Right lobe of liver (tissue), 6 donors: Measurements from ENCODE around the gene TNFRSF19. TPM values are rescaled to one million over a fixed set of nuclear protein-coding genes. Genes with fewer than 3 reads are reported as not detected.
A peak's percentile ranks its signal among the peaks of the same experiment; 100 is the strongest.

ENCODE experiments used
- ATAC-seq, 4 donors: fragments of 200-7000 bp; cut with Tn5 transposase; one replicate each; pipeline ENCODE4 v1.9.1; 2020; ENCODE audit warnings: mild to moderate bottlenecking in 4 of 4, moderate library complexity in 4 of 4
- DNase-seq, 3 donors: peaks; one replicate each; pipeline ENCODE4 v3.0.0-alpha.2; 2020
- H3K27ac ChIP-seq, 3 donors: fragments of 200-600 bp; one replicate each; pipeline ENCODE4 v1.8.0; 2022
- H3K27me3 ChIP-seq, 2 donors: fragments of 200-600 bp; one replicate each; pipeline ENCODE4 v1.8.0; 2022
- H3K36me3 ChIP-seq, 4 donors: fragments of 200-600 bp; sonication (generic) in 1 of 4; one replicate each; pipeline versions ENCODE4 v1.5.1 to v1.8.0; 2017 to 2022; ENCODE audit warnings: control low read depth in 1 of 4
- H3K4me1 ChIP-seq, 4 donors: fragments of 200-600 bp; sonication (generic) in 1 of 4; one replicate each; pipeline versions ENCODE4 v1.5.1 to v1.8.0; 2017 to 2022; ENCODE audit warnings: control low read depth in 1 of 4
- H3K4me3 ChIP-seq, 3 donors: fragments of 200-600 bp; one replicate each; pipeline ENCODE4 v1.8.0; 2022
- H3K9me3 ChIP-seq, 4 donors: fragments of 200-600 bp; sonication (generic) in 1 of 4; one replicate each; pipeline versions ENCODE4 v1.5.1 to v1.8.0; 2017 to 2022; ENCODE audit warnings: control low read depth in 1 of 4
- POLR2A ChIP-seq: fragments of 450-650 bp; IDR thresholded peaks from one replicate; pipeline ENCODE4 v1.6.1; 2017; ENCODE audit warnings: antibody characterized with exemption, mild to moderate bottlenecking
- WGBS: methylation state at CpG from one replicate; pipeline ENCODE4 v1.1.6; 2018; ENCODE audit warnings: low coverage, low lambda C conversion rate; ENCODE audit not compliant: insufficient coverage; ENCODE audit errors: missing lambda C conversion rate; 5-methylcytosine and 5-hydroxymethylcytosine counted together
- intact Hi-C, 2 donors: fragments of 100-400 bp; cut with DNase I; formaldehyde crosslinking; loops; one replicate each; pipeline versions ENCODE4 v1.11.2 to v1.14.1; 2022
- total RNA-seq, 6 experiments: library from RNA; depleted of rRNA in 2 of 6; stranded (reverse); fragments of >200 nt in 2 of 6; fragmentation: NEBNext Ultra II Directional in 3 of 6; extraction: Animal tissue kit (Norgen Biotek cat#: 25700) in 3 of 6; gene quantifications; one replicate each; pipeline versions ENCODE4 v1.1.0 to v1.2.4, GENCODE V29; 2016 to 2023
- TF ChIP-seq, protein P1 (sequence below), 4 donors: fragments of 200-600 bp in 3 of 4; fragments of 450-650 bp in 1 of 4; IDR thresholded peaks; one replicate each; pipeline versions ENCODE4 v1.5.1 to v1.8.0; 2016 to 2022; ENCODE audit warnings: antibody characterized with exemption in 4 of 4, mild to moderate bottlenecking in 2 of 4
- donor health status: DM: no; HTN: yes; CAD: no.
- donor health status: DM: no; HTN: no; CAD: no.
- donor health status: DM: no; HTN: no; CAD: no.
- donor health status: DM: no; HTN: yes; CAD: no.
- donor health status: DM: no; HTN: yes; CAD: no.

Gene TNFRSF19
- total RNA-seq, 6 experiments from 2014 or later: 0.06 to 0.37 (median 0.29) TPM; not detected in 1

DNA sequence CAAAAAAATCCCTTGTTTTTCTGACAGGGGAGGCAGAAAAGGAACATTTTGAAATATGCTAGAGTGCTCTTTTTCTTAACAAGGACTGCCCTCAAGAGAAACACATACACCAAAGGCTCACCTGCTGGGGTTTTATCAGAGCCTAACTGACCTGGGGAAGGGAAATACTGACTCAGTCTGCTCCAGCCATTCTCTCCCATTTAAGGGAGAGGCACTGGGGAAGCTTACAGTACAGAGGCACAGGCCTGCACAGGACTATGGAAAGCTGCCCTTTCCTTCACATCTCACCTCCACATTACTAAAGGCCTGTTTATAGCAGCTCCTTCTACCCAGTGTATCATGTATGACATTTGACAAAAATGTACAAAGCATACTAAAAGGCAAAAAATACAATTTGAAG, 30.3 kb downstream of the TNFRSF19 start:
- Histone ChIP-seq H3K27me3 (no peaks in the 10 kb centered on the region), H3K4me3 (no peak overlapping the region), H3K27ac (no peak overlapping the region), H3K9me3 (no peaks in the 10 kb centered on the region), H3K4me1 (no peaks in the 10 kb centered on the region), H3K36me3 (no peaks in the 10 kb centered on the region)
- intact Hi-C loops: no loop called here
- DNase-seq (no peak), ATAC-seq (no peak)
- TF ChIP-seq, protein P1, sequence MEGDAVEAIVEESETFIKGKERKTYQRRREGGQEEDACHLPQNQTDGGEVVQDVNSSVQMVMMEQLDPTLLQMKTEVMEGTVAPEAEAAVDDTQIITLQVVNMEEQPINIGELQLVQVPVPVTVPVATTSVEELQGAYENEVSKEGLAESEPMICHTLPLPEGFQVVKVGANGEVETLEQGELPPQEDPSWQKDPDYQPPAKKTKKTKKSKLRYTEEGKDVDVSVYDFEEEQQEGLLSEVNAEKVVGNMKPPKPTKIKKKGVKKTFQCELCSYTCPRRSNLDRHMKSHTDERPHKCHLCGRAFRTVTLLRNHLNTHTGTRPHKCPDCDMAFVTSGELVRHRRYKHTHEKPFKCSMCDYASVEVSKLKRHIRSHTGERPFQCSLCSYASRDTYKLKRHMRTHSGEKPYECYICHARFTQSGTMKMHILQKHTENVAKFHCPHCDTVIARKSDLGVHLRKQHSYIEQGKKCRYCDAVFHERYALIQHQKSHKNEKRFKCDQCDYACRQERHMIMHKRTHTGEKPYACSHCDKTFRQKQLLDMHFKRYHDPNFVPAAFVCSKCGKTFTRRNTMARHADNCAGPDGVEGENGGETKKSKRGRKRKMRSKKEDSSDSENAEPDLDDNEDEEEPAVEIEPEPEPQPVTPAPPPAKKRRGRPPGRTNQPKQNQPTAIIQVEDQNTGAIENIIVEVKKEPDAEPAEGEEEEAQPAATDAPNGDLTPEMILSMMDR (IDR thresholded peaks at IDR 0.05): no peak
- no peak for TF ChIP-seq POLR2A

GRCh38 chr13:23605831-23606230, 35.6 kb downstream of the TNFRSF19 start:
- Histone ChIP-seq H3K27me3 (no peaks in the 10 kb centered on the region), H3K9me3 (no peaks in the 10 kb centered on the region), H3K36me3 (no peaks in the 10 kb centered on the region), H3K4me1 (peaks cover 0 to 12% (median 0%) of the 10 kb centered on the region in 4 donors), H3K4me3 (no peak overlapping the region), H3K27ac (no peak overlapping the region)
- no peak for TF ChIP-seq POLR2A
- TF ChIP-seq, protein P1 (IDR thresholded peaks at IDR 0.05): no peak
- DNase-seq: no peak
- intact Hi-C loops: no loop called here
- no peak for ATAC-seq
- WGBS: 69% methylated on average over 3 of the region's 3 CpGs

DNA sequence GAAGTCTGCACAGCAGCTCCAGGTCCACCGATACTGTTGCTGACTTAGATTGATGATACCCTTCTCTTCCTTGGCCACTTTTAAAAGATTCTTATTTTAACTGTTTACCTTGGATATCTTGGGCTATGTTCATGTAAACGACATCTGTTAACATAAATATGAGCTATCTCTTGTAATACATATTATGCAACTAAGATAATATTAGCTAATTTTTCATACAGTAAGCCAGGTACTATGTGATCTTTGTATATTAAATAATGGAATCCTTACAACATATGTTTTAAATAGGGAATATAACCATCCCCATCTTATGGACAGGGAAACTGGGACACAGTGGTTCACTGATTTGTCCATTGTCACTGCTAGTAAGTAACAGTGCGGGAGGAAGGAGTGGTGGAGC, 37.9 kb downstream of the TNFRSF19 start:
- Histone ChIP-seq H3K27ac (no peak overlapping the region), H3K9me3 (no peaks in the 10 kb centered on the region), H3K4me3 (no peak overlapping the region), H3K27me3 (no peaks in the 10 kb centered on the region), H3K36me3 (no peaks in the 10 kb centered on the region), H3K4me1 (peaks cover 0 to 12% (median 0%) of the 10 kb centered on the region in 4 donors)
- DNase-seq (no peak), ATAC-seq (no peak)
- intact Hi-C loops: no loop called here
- TF ChIP-seq, protein P1 (IDR thresholded peaks at IDR 0.05): no peak
- no peak for TF ChIP-seq POLR2A
- 45% methylated on average over 3 of the region's 3 CpGs for WGBS

DNA sequence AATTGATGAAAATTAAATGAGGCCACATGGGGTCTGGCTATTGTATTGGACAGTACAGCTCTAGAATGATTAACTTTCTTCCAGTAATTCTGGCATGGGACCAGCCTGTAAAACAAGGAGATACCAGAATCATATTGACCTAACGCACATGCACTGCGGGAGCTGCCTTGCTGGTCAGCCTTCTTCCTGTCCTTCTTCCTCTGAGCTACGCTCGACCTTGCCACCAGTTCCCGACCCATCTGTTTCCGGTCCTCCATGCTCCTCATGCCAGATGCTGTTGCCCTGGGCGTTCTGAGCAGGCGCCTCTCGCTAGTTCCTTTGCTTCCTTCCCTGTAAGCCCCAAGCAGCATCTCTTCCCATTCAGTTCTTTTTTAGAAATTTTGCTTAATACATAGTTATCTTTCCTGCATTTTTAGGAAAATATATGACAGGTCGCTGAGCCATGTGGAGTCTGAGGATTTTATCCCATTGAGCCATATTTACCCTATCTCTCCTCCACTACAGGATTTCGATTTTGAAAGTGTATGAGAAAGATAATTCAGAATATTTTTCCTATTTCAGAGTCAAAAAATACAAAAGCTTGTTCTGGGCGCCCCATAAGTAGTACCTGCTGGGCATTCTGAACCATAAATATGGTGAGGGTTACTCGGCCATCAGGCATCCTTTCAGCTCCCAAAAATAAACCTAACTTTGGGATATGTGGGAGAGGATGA, 38.6 kb downstream of the TNFRSF19 start:
- ATAC-seq: peak; percentile 75 to 89 (median 79)
- peak overlapping the region in 1 of 3 donors; percentile 43 for H3K27ac ChIP-seq
- intact Hi-C loops: no loop called here
- peak; percentile 47 to 57 (median 50) for DNase-seq
- WGBS: 33% methylated on average over 12 of the region's 13 CpGs
- TF ChIP-seq, protein P1 (IDR thresholded peaks at IDR 0.05): no peak
- TF ChIP-seq POLR2A: no peak
- no peaks in the 10 kb centered on the region for H3K27me3 ChIP-seq
- H3K4me1 ChIP-seq: peaks cover 0 to 12% (median 0%) of the 10 kb centered on the region in 4 donors
- peak overlapping the region in 1 of 3 donors; percentile 14 for H3K4me3 ChIP-seq
- H3K9me3 ChIP-seq: no peaks in the 10 kb centered on the region
- H3K36me3 ChIP-seq: no peaks in the 10 kb centered on the region
